ENCODE data around the gene TAS1R3. TPM values are rescaled to one million over a fixed set of nuclear protein-coding genes. Genes with fewer than 3 reads are reported as not detected.
A peak's percentile ranks its signal among the peaks of the same experiment; 100 is the strongest.

TAS1R3 gene
- total and polyA plus RNA-seq, 2 donors (not counting 1 experiment from before 2014, with no cell fraction given), result 4.1 to 11.7 TPM

DNA sequence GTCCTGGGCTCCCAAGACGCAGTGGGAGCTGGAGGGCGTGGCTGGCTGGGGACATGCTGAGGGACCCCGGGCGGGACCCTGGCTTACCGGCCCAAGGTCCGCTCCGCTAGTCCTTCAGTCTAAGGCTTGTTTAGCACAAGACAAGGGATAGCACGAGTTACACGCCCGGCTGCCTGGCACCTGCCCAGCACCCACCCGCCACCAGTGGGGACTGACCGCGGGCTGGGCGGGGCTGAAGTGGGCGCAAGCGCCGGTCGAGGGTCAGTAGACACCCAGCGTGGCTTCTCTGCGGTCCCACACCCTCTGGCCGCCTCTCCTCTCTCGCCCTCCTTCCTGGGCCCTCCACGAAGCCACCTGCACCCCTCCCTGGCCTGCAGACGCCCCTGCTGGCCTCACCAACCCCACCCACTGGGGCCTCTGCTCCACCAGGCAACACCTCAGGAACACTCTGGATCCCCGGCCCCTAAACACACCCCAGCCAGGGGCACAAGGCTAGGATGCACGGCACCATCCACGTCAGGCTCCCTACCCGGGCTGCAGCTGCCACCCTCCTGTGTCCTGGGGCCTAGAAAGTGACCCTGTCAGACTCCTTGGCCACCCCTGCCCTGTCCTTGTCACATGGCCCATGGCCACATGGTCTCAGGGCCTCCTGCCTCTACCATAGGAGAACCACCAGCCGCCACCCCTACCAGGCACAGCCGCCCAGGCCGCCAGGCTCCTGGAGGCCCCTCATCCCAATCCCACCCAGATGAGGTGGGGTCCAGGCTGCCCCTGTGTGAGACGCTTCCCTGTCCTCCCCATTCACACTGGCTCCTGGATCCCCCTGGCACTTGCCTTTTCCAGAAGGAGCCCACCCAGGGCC lies 6.1 kb downstream of the TAS1R3 start:
- H3K9ac ChIP-seq (ENCODE audit: low read length), result no peak overlapping the region
- H3K27ac ChIP-seq (ENCODE audit: low read length in 2 of 2), result no peak overlapping the region
- TF ChIP-seq EZH2 (IDR thresholded peaks at IDR 0.05; ENCODE audit: borderline replicate concordance, insufficient read depth, low read depth, low read length, poor library complexity, severe bottlenecking), result no peak
- TF ChIP-seq, protein P1, sequence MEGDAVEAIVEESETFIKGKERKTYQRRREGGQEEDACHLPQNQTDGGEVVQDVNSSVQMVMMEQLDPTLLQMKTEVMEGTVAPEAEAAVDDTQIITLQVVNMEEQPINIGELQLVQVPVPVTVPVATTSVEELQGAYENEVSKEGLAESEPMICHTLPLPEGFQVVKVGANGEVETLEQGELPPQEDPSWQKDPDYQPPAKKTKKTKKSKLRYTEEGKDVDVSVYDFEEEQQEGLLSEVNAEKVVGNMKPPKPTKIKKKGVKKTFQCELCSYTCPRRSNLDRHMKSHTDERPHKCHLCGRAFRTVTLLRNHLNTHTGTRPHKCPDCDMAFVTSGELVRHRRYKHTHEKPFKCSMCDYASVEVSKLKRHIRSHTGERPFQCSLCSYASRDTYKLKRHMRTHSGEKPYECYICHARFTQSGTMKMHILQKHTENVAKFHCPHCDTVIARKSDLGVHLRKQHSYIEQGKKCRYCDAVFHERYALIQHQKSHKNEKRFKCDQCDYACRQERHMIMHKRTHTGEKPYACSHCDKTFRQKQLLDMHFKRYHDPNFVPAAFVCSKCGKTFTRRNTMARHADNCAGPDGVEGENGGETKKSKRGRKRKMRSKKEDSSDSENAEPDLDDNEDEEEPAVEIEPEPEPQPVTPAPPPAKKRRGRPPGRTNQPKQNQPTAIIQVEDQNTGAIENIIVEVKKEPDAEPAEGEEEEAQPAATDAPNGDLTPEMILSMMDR (IDR thresholded peaks at IDR 0.05), result no peak
- H3K9me3 Mint-ChIP-seq (ENCODE audit: insufficient read depth), result no peaks in the 10 kb centered on the region
- intact Hi-C loops (cut with micrococcal nuclease), result no loop called here
- no peak overlapping the region for H2AFZ ChIP-seq (ENCODE audit: insufficient read depth, low read depth, low read length, poor library complexity, severe bottlenecking)
- CTCF ChIA-PET, result no interaction called here
- H3K4me1 ChIP-seq (ENCODE audit: control insufficient read depth in 2 of 2, insufficient read depth in 2 of 2, low read length in 2 of 2), result no peaks in the 10 kb centered on the region
- no peaks in the 10 kb centered on the region for H4K20me1 ChIP-seq (ENCODE audit: control insufficient read depth, insufficient read depth, low read length, poor library complexity, severe bottlenecking)
- POLR2A ChIA-PET, result no interaction called here
- no peak overlapping the region for H3K27ac Mint-ChIP-seq
- peaks cover 0 to 12% of the 10 kb centered on the region in 2 experiments for H3K36me3 ChIP-seq (replicated peaks in 1 of 2; ENCODE audit: control extremely low read depth in 1 of 2, control insufficient read depth in 1 of 2, extremely low read depth in 1 of 2, insufficient read depth in 2 of 2, low read length in 1 of 2)
- H3K27me3 ChIP-seq (replicated peaks in 1 of 4; ENCODE audit: control extremely low read depth in 1 of 4, control insufficient read depth in 3 of 4, insufficient read depth in 4 of 4, low read length in 3 of 4), result no peaks in the 10 kb centered on the region
- ATAC-seq (ENCODE audit: low read depth) (no peak), DNase-seq (no peak)
- H3K4me3 Mint-ChIP-seq, result no peak overlapping the region
- no peak overlapping the region for H3K4me2 ChIP-seq (replicated peaks; ENCODE audit: low read depth, low read length, poor library complexity, severe bottlenecking)
- H3K9me3 ChIP-seq (ENCODE audit: control extremely low read depth in 1 of 3, control insufficient read depth in 2 of 3, insufficient read depth in 1 of 3, low read length in 2 of 3), result peaks cover 0 to 7% (median 0%) of the 10 kb centered on the region in 3 donors
- H3K4me1 Mint-ChIP-seq, result peaks cover 2% of the 10 kb centered on the region
- 94% methylated on average over 31 of the region's 32 CpGs for WGBS (ENCODE audit: insufficient coverage)
- no peak overlapping the region for H3K4me3 ChIP-seq (ENCODE audit: control extremely low read depth in 1 of 5, extremely low read depth in 1 of 5, insufficient read depth in 1 of 5, low read depth in 2 of 5, low read length in 4 of 5)
- H3K27me3 Mint-ChIP-seq, result no peaks in the 10 kb centered on the region
- no peaks in the 10 kb centered on the region for H3K79me2 ChIP-seq (ENCODE audit: control insufficient read depth, insufficient read depth, low read length)

DNA sequence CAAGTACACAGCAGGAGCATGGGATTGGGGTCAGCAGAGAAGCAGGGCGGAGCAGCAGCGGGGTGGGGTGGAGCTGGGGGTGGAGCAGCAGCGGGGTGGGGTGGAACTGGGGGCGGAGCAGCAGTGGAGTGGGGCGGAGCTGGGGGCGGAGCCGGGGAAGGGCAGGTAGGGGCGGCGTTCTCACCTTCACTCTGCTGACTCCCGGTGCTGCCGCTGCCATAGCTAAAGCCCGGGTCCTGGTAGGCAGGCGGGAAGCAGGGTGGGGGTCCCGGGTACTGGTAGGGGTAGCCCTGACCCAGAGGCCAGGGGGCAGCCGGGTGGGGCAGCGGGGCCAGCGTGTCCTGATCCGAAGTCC lies 6.7 kb downstream of the TAS1R3 start:
- no peak overlapping the region for H3K4me2 ChIP-seq (replicated peaks; ENCODE audit: low read depth, low read length, poor library complexity, severe bottlenecking)
- DNase-seq (no peak), ATAC-seq (ENCODE audit: low read depth) (peak; percentile 32)
- H3K4me3 ChIP-seq (ENCODE audit: control extremely low read depth in 1 of 5, extremely low read depth in 1 of 5, insufficient read depth in 1 of 5, low read depth in 2 of 5, low read length in 4 of 5), result no peak overlapping the region
- no peak overlapping the region for H3K4me3 Mint-ChIP-seq
- WGBS (ENCODE audit: insufficient coverage), result 93% methylated on average over 14 of the region's 18 CpGs
- ChIA-PET CTCF (no interaction called here), POLR2A (interaction anchor here (0.6 kb wide), 1 partner anchor 345 kb away, joined by 3 read pairs; no protein-coding TSS in a partner anchor)
- H3K27me3 ChIP-seq (replicated peaks in 1 of 4; ENCODE audit: control extremely low read depth in 1 of 4, control insufficient read depth in 3 of 4, insufficient read depth in 4 of 4, low read length in 3 of 4), result no peaks in the 10 kb centered on the region
- H3K9ac ChIP-seq (ENCODE audit: low read length), result no peak overlapping the region
- no peak overlapping the region for H3K27ac ChIP-seq (ENCODE audit: low read length in 2 of 2)
- H3K36me3 ChIP-seq (replicated peaks in 1 of 2; ENCODE audit: control extremely low read depth in 1 of 2, control insufficient read depth in 1 of 2, extremely low read depth in 1 of 2, insufficient read depth in 2 of 2, low read length in 1 of 2), result peaks cover 0 to 12% of the 10 kb centered on the region in 2 experiments
- peaks cover 0 to 7% (median 0%) of the 10 kb centered on the region in 3 donors for H3K9me3 ChIP-seq (ENCODE audit: control extremely low read depth in 1 of 3, control insufficient read depth in 2 of 3, insufficient read depth in 1 of 3, low read length in 2 of 3)
- TF ChIP-seq, protein P1 (IDR thresholded peaks at IDR 0.05), result no peak
- H3K27ac Mint-ChIP-seq, result no peak overlapping the region
- intact Hi-C loops (cut with micrococcal nuclease), result no loop called here
- H3K79me2 ChIP-seq (ENCODE audit: control insufficient read depth, insufficient read depth, low read length), result no peaks in the 10 kb centered on the region
- no peaks in the 10 kb centered on the region for H4K20me1 ChIP-seq (ENCODE audit: control insufficient read depth, insufficient read depth, low read length, poor library complexity, severe bottlenecking)
- no peaks in the 10 kb centered on the region for H3K4me1 ChIP-seq (ENCODE audit: control insufficient read depth in 2 of 2, insufficient read depth in 2 of 2, low read length in 2 of 2)
- peaks cover under 1% of the 10 kb centered on the region for H3K4me1 Mint-ChIP-seq
- H2AFZ ChIP-seq (ENCODE audit: insufficient read depth, low read depth, low read length, poor library complexity, severe bottlenecking), result no peak overlapping the region
- no peaks in the 10 kb centered on the region for H3K27me3 Mint-ChIP-seq
- H3K9me3 Mint-ChIP-seq (ENCODE audit: insufficient read depth), result no peaks in the 10 kb centered on the region
